Esophagus squamous epithelium (tissue), 4 donors: ENCODE measurements around the gene KIZ.

Experiments used
- POLR2A ChIP-seq, 4 donors: fragments of 450-650 bp; IDR thresholded peaks; one replicate each; pipeline ENCODE4 v1.6.1; 2017; ENCODE audit warnings: antibody characterized with exemption in 4 of 4, mild to moderate bottlenecking in 4 of 4, moderate library complexity in 3 of 4
- TF ChIP-seq, protein P1 (sequence below), 6 experiments: fragments of 450-650 bp in 4 of 6; fragments of 200-600 bp in 2 of 6; sonication (generic) in 2 of 6; IDR thresholded peaks; one replicate each; pipeline ENCODE4 v1.5.1; 2016 to 2019; ENCODE audit warnings: antibody characterized with exemption in 6 of 6, mild to moderate bottlenecking in 4 of 6, moderate library complexity in 4 of 6

DNA sequence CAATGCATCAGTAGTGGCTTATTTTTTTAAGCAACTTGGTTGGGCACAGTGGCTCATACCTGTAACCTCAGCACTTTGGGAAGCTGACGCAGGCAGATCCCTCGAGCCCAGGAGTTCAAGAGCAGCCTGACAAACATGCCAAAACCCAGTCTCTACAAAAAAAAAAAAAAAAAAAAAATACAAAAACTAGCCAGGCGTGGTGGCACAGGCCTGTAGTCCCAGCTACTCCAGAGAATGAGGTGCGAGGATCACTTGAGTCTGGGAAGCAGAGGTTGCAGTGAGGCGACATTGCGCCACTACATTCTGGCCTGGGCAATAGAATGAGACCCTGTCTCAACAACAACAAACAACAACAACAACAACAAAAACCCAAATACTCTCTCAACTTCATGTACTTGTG lies 132.5 kb downstream of the KIZ start:
- TF ChIP-seq, protein P1, sequence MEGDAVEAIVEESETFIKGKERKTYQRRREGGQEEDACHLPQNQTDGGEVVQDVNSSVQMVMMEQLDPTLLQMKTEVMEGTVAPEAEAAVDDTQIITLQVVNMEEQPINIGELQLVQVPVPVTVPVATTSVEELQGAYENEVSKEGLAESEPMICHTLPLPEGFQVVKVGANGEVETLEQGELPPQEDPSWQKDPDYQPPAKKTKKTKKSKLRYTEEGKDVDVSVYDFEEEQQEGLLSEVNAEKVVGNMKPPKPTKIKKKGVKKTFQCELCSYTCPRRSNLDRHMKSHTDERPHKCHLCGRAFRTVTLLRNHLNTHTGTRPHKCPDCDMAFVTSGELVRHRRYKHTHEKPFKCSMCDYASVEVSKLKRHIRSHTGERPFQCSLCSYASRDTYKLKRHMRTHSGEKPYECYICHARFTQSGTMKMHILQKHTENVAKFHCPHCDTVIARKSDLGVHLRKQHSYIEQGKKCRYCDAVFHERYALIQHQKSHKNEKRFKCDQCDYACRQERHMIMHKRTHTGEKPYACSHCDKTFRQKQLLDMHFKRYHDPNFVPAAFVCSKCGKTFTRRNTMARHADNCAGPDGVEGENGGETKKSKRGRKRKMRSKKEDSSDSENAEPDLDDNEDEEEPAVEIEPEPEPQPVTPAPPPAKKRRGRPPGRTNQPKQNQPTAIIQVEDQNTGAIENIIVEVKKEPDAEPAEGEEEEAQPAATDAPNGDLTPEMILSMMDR (IDR thresholded peaks at IDR 0.05) = no peak
- TF ChIP-seq POLR2A (IDR thresholded peaks at IDR 0.05) = no peak
